Thyroid gland (tissue), 4 donors: ENCODE measurements around the gene PNPLA4.

Experiments used
- POLR2A ChIP-seq, 2 donors: fragments of 450-650 bp; IDR thresholded peaks; one replicate each; pipeline ENCODE4 v1.6.1; 2017; ENCODE audit warnings: antibody characterized with exemption in 2 of 2, mild to moderate bottlenecking in 2 of 2, moderate library complexity in 1 of 2
- TF ChIP-seq, protein P1 (sequence below), 6 experiments: fragments of 200-600 bp in 3 of 6; fragments of 450-650 bp in 3 of 6; sonication (generic) in 3 of 6; IDR thresholded peaks; one replicate each; pipeline ENCODE4 v1.5.1; 2016 to 2019; ENCODE audit warnings: antibody characterized with exemption in 6 of 6, mild to moderate bottlenecking in 2 of 6, inconsistent platforms in 1 of 6, moderate library complexity in 1 of 6

DNA sequence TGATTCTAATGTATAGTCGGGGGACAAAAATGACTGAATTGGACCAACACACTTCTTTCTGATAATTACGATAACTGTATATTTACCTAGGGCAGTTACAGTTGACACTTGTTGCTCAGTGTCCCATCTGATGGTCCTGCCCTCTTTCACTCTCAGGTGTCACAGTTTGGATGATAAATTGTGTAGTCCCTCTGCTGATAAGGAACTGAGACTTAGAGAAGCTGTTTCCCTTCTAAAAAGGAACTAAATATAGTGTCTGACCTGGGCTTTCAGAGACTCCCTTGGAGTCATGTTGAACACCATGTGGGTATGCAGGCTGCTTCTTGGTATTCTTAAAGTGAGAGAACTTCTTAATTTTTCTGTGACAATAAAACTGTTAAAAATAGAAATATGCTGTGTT is 23.7 kb upstream of the PNPLA4 start:
- no peak for TF ChIP-seq POLR2A (IDR thresholded peaks at IDR 0.05)
- TF ChIP-seq, protein P1, sequence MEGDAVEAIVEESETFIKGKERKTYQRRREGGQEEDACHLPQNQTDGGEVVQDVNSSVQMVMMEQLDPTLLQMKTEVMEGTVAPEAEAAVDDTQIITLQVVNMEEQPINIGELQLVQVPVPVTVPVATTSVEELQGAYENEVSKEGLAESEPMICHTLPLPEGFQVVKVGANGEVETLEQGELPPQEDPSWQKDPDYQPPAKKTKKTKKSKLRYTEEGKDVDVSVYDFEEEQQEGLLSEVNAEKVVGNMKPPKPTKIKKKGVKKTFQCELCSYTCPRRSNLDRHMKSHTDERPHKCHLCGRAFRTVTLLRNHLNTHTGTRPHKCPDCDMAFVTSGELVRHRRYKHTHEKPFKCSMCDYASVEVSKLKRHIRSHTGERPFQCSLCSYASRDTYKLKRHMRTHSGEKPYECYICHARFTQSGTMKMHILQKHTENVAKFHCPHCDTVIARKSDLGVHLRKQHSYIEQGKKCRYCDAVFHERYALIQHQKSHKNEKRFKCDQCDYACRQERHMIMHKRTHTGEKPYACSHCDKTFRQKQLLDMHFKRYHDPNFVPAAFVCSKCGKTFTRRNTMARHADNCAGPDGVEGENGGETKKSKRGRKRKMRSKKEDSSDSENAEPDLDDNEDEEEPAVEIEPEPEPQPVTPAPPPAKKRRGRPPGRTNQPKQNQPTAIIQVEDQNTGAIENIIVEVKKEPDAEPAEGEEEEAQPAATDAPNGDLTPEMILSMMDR (IDR thresholded peaks at IDR 0.05): no peak
